Measurements from ENCODE around the gene B3GALT4.

Gene B3GALT4

DNA sequence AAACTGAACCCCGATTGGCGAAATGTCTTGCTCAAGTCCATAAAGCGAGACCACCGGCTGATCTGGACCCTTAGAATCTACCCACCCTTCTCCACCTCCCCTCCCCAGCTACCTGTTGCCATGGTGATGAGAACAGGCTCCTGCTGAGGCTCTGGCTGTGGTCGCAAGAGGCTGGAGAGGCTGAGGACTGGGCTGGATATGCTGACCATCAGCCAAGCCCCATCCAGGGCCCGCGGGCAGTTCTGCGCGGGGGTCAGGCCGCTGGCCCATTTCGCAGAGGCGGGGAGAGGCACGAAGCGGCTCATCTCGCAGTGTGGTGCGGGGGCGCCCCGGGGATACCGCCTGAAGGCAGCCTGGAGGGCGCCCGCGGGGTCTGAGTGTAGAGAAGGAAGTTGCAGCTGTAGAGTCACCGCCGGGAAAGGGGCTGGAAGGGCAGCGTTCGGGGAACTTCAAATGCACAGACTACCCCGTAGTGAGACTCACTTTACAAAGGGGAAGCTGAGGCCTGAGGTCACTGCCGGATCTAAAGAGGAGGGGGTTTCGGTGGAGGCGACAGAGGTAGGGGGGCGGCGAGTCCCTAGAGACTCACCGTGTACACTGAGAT lies 36.3 kb downstream of the B3GALT4 start:
- DNase-seq (ENCODE audit: insufficient read length, low spot score) (no peak), FAIRE-seq (no peak)
- TF ChIP-seq, protein P1, sequence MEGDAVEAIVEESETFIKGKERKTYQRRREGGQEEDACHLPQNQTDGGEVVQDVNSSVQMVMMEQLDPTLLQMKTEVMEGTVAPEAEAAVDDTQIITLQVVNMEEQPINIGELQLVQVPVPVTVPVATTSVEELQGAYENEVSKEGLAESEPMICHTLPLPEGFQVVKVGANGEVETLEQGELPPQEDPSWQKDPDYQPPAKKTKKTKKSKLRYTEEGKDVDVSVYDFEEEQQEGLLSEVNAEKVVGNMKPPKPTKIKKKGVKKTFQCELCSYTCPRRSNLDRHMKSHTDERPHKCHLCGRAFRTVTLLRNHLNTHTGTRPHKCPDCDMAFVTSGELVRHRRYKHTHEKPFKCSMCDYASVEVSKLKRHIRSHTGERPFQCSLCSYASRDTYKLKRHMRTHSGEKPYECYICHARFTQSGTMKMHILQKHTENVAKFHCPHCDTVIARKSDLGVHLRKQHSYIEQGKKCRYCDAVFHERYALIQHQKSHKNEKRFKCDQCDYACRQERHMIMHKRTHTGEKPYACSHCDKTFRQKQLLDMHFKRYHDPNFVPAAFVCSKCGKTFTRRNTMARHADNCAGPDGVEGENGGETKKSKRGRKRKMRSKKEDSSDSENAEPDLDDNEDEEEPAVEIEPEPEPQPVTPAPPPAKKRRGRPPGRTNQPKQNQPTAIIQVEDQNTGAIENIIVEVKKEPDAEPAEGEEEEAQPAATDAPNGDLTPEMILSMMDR (IDR thresholded peaks at IDR 0.05; ENCODE audit: insufficient read depth, missing control alignments): no peak

DNA sequence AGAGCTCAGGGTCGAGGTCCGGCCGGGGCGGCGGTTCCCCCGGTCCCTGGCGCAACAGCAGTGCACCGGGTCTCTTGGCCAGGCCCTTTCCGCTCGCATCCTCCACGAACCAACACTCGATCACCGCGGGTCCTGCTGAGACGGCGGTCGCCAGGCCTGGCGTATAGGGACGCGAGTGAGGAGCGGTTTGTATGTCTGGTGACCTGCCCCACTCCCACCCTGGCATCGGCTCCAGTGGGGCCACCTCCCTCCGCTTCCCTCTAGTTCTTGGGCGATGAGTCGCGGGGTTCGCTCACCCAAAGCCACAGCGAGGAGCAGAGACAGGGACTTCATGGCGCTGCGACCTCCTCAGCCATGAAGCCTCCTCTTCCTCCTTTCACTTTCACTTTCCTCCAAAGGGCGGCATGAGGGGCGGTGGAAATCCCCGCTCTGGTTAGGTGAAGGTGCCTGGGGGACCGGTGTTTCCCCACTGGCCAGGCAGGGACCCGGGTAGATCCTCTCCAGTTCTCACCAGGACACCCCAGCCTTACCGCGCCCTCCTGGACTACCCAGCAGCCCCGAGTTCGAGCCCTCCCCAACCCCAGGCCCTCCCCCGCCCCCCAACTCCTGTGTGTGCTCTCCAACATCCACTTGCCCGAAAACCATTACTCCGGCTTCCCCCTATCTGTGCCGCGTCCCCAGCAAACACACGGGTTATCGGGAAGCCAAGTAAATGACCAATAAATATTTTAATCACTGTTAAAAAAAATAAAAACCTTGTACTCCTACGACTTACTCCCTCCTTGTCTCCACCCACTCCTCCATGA lies 37.0 kb downstream of the B3GALT4 start, which contains the start of gene TAPBP:
TSS of gene TAPBP (minus strand) at position 370 of the 806 bp plus-strand sequence. CDS start at position 333, 37 bp downstream.
- TF ChIP-seq, protein P1 (IDR thresholded peaks at IDR 0.05; ENCODE audit: insufficient read depth, missing control alignments): no peak
- FAIRE-seq (no peak), DNase-seq (ENCODE audit: insufficient read length, low spot score) (no peak)

DNA sequence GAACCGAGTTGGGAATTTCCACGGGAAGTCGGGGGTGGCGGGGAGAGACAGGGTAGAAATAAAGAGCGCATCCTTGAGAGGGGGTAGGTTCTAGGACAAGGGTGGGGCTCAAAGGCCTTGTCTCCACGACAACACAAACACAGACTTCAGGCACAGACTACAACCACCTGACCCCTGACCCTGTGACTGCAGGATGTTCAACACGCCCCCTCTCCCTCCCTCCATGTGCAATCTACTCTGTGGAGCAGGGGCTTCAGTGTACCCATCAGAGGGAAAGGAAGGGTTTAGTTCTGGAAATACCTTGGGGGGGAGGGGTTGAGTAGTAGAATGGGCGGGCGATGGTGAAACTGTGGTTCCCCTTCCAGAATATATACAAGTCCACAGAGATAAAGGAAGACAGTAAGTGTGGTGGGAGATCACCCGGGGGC lies 37.6 kb downstream of the B3GALT4 start:
- TF ChIP-seq, protein P1 (IDR thresholded peaks at IDR 0.05; ENCODE audit: insufficient read depth, missing control alignments): no peak
- FAIRE-seq (no peak), DNase-seq (ENCODE audit: insufficient read length, low spot score) (no peak)

DNA sequence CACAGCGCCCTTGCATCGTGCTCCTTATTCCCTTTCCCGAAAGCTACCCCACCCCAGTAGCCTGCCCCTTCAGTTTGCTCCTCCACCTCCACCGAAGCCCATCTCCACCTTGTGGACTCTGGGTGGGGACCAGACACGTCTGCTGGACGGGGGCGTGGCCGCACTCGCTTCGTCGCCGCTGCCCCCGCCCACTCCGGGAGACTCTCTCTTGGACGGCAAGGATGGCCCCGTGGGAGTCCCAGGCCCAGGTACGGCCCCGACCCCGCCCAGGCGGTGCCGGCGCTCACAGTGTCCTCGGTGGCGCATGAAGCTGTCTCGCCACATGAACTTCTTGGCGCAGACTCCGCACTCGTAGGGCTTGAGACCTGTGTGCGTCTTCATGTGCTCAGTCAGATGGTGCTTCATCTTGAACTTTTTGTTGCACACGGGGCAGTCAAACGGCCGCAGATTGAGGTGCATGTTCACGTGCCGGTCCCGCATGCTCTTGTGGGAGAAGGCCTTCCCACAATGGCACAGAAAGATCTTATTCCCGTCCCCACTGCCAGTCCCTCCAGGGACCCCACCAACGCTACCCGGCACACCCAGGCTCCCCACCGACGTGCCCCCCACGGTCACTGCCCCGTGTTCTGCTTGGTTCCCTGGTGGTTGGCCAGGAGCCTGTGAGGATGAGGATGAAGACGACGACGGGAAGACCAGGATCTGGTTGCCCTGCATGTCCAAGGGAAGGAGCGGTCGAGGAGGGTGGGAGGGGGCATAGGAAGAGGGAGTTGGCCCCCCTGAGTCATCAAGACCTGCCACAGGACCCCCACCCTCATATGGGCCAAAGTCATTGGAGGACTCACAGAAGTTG lies 38.2 kb downstream of the B3GALT4 start:
- TF ChIP-seq, protein P1 (IDR thresholded peaks at IDR 0.05; ENCODE audit: insufficient read depth, missing control alignments): no peak
- DNase-seq (ENCODE audit: insufficient read length, low spot score): no peak

DNA sequence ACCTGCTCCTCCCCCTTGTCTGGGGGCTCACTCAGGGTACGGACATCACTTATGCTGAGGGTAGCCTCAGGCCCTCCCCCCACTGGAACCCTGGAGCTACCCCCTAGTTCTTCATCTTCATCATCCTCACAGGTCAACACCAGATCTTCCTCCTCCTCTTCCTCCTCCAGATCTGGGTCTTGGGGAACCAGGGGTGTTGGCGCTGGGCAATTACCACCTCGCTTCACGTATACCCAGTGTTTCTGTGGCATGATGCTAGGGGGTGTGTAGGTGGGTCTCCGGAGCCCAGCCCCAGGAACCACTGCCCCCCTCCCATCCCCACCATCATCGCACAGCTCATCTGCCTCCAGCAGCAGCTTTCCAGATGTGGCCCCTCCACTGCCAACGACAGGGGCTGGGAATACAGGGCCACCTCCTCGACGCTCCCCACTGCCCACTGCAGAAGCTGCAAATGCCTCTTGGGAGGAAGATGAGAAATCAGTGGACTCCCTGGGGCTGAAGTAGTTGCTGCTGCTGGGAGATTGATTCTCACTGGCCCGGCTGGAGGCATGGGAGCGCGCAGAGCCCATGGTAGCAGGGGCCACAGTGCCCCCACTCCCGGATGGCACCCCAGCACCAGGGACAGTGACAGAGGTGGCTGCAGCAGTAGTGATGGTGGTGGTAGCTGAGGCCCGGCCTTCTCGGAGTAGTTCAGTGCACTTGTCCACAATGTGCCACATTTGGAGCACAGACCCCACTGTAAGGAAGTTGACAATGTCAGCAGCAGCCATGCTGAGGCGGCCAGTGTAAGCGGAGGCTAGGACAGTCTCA lies 39.1 kb downstream of the B3GALT4 start:
- FAIRE-seq (no peak), DNase-seq (ENCODE audit: insufficient read length, low spot score) (no peak)
- TF ChIP-seq, protein P1 (IDR thresholded peaks at IDR 0.05; ENCODE audit: insufficient read depth, missing control alignments): no peak

More for the DNA sequence above, 38.2 kb downstream of the B3GALT4 start:
- no peak for FAIRE-seq

DNA sequence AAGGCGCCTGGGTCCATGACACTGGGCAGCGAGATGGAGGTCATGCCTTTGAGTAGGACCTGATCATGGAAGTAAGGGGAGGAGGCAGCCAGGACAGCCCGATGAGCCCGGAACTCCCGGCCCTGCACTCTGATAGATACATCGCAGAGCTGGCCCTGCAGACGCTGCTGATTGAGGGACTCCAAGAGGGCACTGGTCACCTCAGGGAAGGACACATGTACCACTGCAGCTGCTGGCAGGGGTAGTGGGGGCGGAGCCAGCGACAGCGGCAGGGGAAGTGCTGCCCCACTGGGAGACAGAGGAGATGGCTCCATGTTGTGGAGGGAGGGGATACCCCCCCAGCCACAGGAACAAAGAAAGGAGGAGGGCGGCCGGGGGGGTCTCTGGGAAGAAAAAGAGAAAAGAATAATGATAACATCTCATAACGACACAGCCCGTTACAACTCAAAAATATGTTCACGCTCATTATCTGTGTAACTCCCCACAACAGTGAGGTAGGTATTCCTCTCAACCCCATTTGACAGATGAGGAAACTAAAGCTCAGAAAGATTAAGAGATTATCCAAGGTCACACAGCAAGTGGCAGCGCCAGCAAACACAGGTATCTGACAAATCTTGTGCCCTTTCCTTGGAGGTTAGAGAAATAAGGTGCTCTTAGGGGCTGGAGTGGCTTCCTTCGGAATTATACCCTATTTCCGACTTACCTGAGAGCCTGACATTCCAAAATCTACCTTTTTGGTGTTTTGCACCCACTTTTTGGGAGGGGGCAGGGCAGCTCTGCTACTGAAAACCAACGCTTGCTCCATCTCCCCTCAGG lies 39.9 kb downstream of the B3GALT4 start:
- TF ChIP-seq, protein P1 (IDR thresholded peaks at IDR 0.05; ENCODE audit: insufficient read depth, missing control alignments): no peak
- FAIRE-seq: no peak
- DNase-seq (ENCODE audit: insufficient read length, low spot score): no peak

Data from D721Med (cell line).